CD14-positive monocyte (primary cell): ENCODE results near the gene PIP4K2A. TPM values are rescaled to one million over a fixed set of nuclear protein-coding genes. Genes with fewer than 3 reads are reported as not detected.

ENCODE experiments used
- DNase-seq, 3 donors: peaks; one replicate each; pipeline ENCODE4 v3.0.0-alpha.2; 2011 to 2022
- H2AFZ ChIP-seq: 2 replicates; pipeline ENCODE4 v1.6.0; 2012; ENCODE audit warnings: mild to moderate bottlenecking, low read depth, low read length, inconsistent platforms; ENCODE audit not compliant: insufficient read depth, poor library complexity, severe bottlenecking
- H3K27ac ChIP-seq, 2 donors: 1 replicate in 1 of 2; 2 replicates in 1 of 2; pipeline ENCODE4 v1.5.1; 2012 to 2013; ENCODE audit warnings: low read length in 2 of 2, control low read depth in 1 of 2, inconsistent platforms in 1 of 2, low read depth in 1 of 2, mild to moderate bottlenecking in 1 of 2
- H3K27me3 ChIP-seq, 2 donors: one replicate each; pipeline versions ENCODE4 v1.6.0 to v1.6.1; 2011 to 2013; ENCODE audit warnings: low read length in 2 of 2; ENCODE audit not compliant: control insufficient read depth in 2 of 2, insufficient read depth in 2 of 2
- H3K36me3 ChIP-seq, 2 donors: replicated peaks in 1 of 2; 1 replicate in 1 of 2; 2 replicates in 1 of 2; pipeline versions ENCODE4 v1.5.1 to v1.6.1; 2012 to 2013; ENCODE audit warnings: low read length in 2 of 2, control low read depth in 1 of 2, inconsistent platforms in 1 of 2, mild to moderate bottlenecking in 1 of 2; ENCODE audit not compliant: insufficient read depth in 2 of 2, control insufficient read depth in 1 of 2
- H3K4me1 ChIP-seq, 2 donors: 1 replicate in 1 of 2; 2 replicates in 1 of 2; pipeline versions ENCODE4 v1.5.1 to v1.6.1; 2012 to 2013; ENCODE audit warnings: low read length in 2 of 2, control low read depth in 1 of 2, inconsistent platforms in 1 of 2, mild to moderate bottlenecking in 1 of 2, moderate library complexity in 1 of 2; ENCODE audit not compliant: insufficient read depth in 2 of 2, control insufficient read depth in 1 of 2
- H3K4me2 ChIP-seq: replicated peaks from 2 replicates; pipeline ENCODE3; 2012; ENCODE audit warnings: low read length, moderate library complexity, mild to moderate bottlenecking; ENCODE audit not compliant: poor library complexity, severe bottlenecking; ENCODE audit errors: extremely low read depth
- H3K4me3 ChIP-seq, 3 experiments: fragments of 200-600 bp in 1 of 3; sonication (generic) in 1 of 3; replicated peaks in 1 of 3; 1 replicate in 2 of 3; 2 replicates in 1 of 3; pipeline ENCODE4 v1.5.1; 2011 to 2013; ENCODE audit warnings: low read length in 3 of 3, mild to moderate bottlenecking in 3 of 3, control low read depth in 2 of 3, low read depth in 2 of 3, inconsistent platforms in 1 of 3, moderate library complexity in 1 of 3
- H3K79me2 ChIP-seq: 2 replicates; pipeline ENCODE4 v1.6.0; 2012; ENCODE audit warnings: mild to moderate bottlenecking, control low read depth, inconsistent platforms, low read length, moderate library complexity; ENCODE audit not compliant: insufficient read depth
- H3K9ac ChIP-seq: 2 replicates; pipeline ENCODE4 v1.6.0; 2017; ENCODE audit warnings: low read length, mild to moderate bottlenecking; ENCODE audit not compliant: insufficient read depth, poor library complexity, severe bottlenecking
- H3K9me3 ChIP-seq, 2 donors: replicated peaks in 1 of 2; 1 replicate in 1 of 2; 2 replicates in 1 of 2; pipeline versions ENCODE4 v1.5.1 to v1.6.1; 2012 to 2013; ENCODE audit warnings: low read length in 2 of 2, control low read depth in 1 of 2; ENCODE audit not compliant: control insufficient read depth in 1 of 2, insufficient read depth in 1 of 2
- H4K20me1 ChIP-seq: 2 replicates; pipeline ENCODE4 v1.6.0; 2012; ENCODE audit warnings: mild to moderate bottlenecking, low read length, control low read depth, moderate library complexity; ENCODE audit not compliant: insufficient read depth
- H3K27ac Mint-ChIP-seq, 7 donors: one replicate each; pipeline ENCODE4 v1.8.0; 2020; ENCODE audit warnings: mild to moderate bottlenecking in 7 of 7, mixed read lengths in 7 of 7, moderate library complexity in 6 of 7, inconsistent platforms in 2 of 7
- H3K27me3 Mint-ChIP-seq, 3 donors: one replicate each; pipeline ENCODE4 v1.8.0; 2021 to 2022; ENCODE audit warnings: low read depth in 3 of 3, mild to moderate bottlenecking in 3 of 3, mixed read lengths in 3 of 3, moderate library complexity in 3 of 3, inconsistent platforms in 1 of 3
- H3K36me3 Mint-ChIP-seq, 2 donors: one replicate each; pipeline ENCODE4 v1.8.0; 2020; ENCODE audit warnings: mixed read lengths in 2 of 2, inconsistent platforms in 1 of 2, mild to moderate bottlenecking in 1 of 2
- H3K4me1 Mint-ChIP-seq: one replicate; pipeline ENCODE4 v1.8.0; 2020; ENCODE audit warnings: mild to moderate bottlenecking, mixed read lengths
- H3K4me3 Mint-ChIP-seq, 2 donors: one replicate each; pipeline ENCODE4 v1.8.0; 2020; ENCODE audit warnings: mild to moderate bottlenecking in 2 of 2, mixed read lengths in 2 of 2, moderate library complexity in 1 of 2
- H3K9me3 Mint-ChIP-seq, 7 donors: one replicate each; pipeline ENCODE4 v1.8.0; 2020 to 2022; ENCODE audit warnings: mixed read lengths in 7 of 7, mild to moderate bottlenecking in 6 of 7, moderate library complexity in 6 of 7, inconsistent platforms in 2 of 7
- WGBS: methylation state at CpG from one replicate; pipeline ENCODE4 v1.1.5; 2013; ENCODE audit warnings: missing lambda C conversion rate; ENCODE audit not compliant: insufficient coverage; 5-methylcytosine and 5-hydroxymethylcytosine counted together
- intact Hi-C, 2 donors: fragments of 100-400 bp; cut with micrococcal nuclease; formaldehyde crosslinking; loops; one replicate each; pipeline versions ENCODE4 v1.15.0 to v1.15.1; 2023
- polyA plus RNA-seq, 3 donors: library from polyadenylated mRNA; depleted of rRNA in 1 of 3; unstranded in 2 of 3; stranded (reverse) in 1 of 3; fragments of 300-500 nt in 2 of 3; fragments of >200 nt in 1 of 3; fragmentation: Illumina TruSeq in 2 of 3; gene quantifications; 1 replicate in 2 of 3; 2 replicates in 1 of 3; pipeline ENCODE4 v1.2.3, GENCODE V29; 2012 to 2021
- TF ChIP-seq, protein P1 (sequence below): fragments of 200-600 bp; IDR thresholded peaks from one replicate; pipeline ENCODE4 v1.8.0; 2022; ENCODE audit warnings: antibody characterized with exemption, mild to moderate bottlenecking

Gene PIP4K2A
- polyA plus RNA-seq, 3 donors: 9.7 to 33.7 (median 16.6) TPM

DNA sequence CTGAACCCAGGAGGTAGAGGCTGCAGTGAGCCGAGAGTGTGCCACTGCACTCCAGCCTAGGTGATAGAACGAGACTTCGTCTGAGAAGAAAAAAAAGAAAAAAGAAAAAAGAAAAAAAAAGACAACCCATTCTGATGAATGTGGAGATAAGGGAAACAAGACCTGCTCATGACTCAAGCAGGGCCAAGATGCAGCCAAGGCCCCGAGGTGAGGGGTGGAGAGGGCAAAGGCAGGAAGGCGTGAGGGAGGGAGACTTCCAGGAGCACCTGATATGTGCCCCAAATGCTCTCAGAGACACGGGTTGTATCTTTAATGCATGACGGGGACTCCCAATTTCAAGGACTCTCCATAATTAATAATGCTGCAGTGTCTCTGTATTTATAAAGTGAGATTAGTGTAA lies 134.6 kb downstream of the PIP4K2A start:
- Mint-ChIP-seq H3K27ac (peak overlapping the region in 3 of 7 donors; percentile 3 to 38 (median 18)), H3K27me3 (peaks cover 0 to 3% (median 2%) of the 10 kb centered on the region in 3 donors), H3K9me3 (no peaks in the 10 kb centered on the region), H3K4me3 (no peak overlapping the region), H3K36me3 (peaks cover 80 to 87% of the 10 kb centered on the region in 2 donors), H3K4me1 (peaks cover 14% of the 10 kb centered on the region)
- Histone ChIP-seq H3K4me3 (no peak overlapping the region), H3K9ac (no peak overlapping the region), H3K27me3 (no peaks in the 10 kb centered on the region), H3K9me3 (no peaks in the 10 kb centered on the region), H3K4me1 (peaks cover 7 to 13% of the 10 kb centered on the region in 2 donors), H4K20me1 (peaks cover 61% of the 10 kb centered on the region), H3K79me2 (no peaks in the 10 kb centered on the region), H3K36me3 (peaks cover 53 to 97% of the 10 kb centered on the region in 2 donors), H2AFZ (no peak overlapping the region), H3K27ac (no peak overlapping the region), H3K4me2 (no peak overlapping the region)
- TF ChIP-seq, protein P1, sequence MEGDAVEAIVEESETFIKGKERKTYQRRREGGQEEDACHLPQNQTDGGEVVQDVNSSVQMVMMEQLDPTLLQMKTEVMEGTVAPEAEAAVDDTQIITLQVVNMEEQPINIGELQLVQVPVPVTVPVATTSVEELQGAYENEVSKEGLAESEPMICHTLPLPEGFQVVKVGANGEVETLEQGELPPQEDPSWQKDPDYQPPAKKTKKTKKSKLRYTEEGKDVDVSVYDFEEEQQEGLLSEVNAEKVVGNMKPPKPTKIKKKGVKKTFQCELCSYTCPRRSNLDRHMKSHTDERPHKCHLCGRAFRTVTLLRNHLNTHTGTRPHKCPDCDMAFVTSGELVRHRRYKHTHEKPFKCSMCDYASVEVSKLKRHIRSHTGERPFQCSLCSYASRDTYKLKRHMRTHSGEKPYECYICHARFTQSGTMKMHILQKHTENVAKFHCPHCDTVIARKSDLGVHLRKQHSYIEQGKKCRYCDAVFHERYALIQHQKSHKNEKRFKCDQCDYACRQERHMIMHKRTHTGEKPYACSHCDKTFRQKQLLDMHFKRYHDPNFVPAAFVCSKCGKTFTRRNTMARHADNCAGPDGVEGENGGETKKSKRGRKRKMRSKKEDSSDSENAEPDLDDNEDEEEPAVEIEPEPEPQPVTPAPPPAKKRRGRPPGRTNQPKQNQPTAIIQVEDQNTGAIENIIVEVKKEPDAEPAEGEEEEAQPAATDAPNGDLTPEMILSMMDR: no peak
- whole genome bisulfite sequencing: 81% methylated on average over 4 of the region's 7 CpGs
- intact Hi-C loops: loop anchor here in 1 of 2 donors (10.0 kb wide), 1 partner anchor 405 kb away; no protein-coding TSS in a partner anchor
- no peak for DNase-seq

DNA sequence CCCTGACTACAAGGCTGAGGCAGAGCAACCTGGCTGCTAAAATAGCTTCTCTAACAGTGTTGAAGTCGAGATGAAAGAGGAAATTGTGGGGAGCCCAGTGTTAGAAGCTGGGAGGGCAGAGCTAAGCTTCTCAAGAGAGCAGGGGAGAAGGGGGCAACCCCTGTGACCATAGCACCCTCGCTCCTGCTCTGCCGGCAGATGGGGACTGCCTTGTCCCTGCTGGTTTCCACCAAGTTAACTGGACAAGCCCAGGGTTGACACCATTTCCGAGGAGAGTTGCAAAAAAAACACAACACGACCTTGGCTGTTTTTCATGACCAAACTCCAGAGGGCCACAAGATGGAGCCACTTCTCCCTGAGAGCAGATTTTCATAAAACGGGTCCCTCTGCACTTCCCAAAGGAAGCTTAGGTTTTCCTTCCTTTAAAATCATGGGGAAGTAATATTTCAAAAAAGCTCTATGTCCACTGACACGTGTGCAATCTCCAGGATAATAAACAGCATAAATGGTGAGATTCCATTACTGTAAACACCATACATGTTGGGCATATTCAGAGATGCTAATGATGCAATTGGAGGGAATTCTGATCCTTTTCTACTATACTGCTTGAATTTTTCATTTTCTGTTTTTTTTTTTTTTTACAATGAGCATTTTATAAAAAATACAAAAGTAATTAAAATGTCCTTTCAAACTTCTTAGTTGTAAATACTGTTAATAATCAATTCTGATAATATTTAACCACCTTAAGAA lies 140.4 kb downstream of the PIP4K2A start:
- peak in 1 of 3 donors; percentile 21 for DNase-seq
- H3K4me1 Mint-ChIP-seq: peaks cover 4% of the 10 kb centered on the region
- WGBS: 68% methylated on average over 5 of the region's 7 CpGs

More for the DNA sequence above, 140.4 kb downstream of the PIP4K2A start:
- Mint-ChIP-seq H3K4me3 (no peak overlapping the region), H3K27me3 (peaks cover 0 to 2% (median 0%) of the 10 kb centered on the region in 3 donors), H3K36me3 (peaks cover 79 to 88% of the 10 kb centered on the region in 2 donors), H3K27ac (peak overlapping the region in 4 of 7 donors; percentile 38 to 79 (median 57)), H3K9me3 (peaks cover 0 to 2% (median 0%) of the 10 kb centered on the region in 7 donors)
- Histone ChIP-seq H3K9ac (no peak overlapping the region), H3K9me3 (no peaks in the 10 kb centered on the region), H3K4me3 (no peak overlapping the region), H3K27me3 (no peaks in the 10 kb centered on the region), H3K27ac (peak overlapping the region in 1 of 2 donors; percentile 64), H2AFZ (no peak overlapping the region), H4K20me1 (peaks cover 40% of the 10 kb centered on the region), H3K4me1 (peaks cover 0 to 4% of the 10 kb centered on the region in 2 donors), H3K36me3 (peaks cover 66 to 95% of the 10 kb centered on the region in 2 donors), H3K4me2 (no peak overlapping the region), H3K79me2 (no peaks in the 10 kb centered on the region)
- TF ChIP-seq, protein P1: peak; percentile 68
- intact Hi-C loops: loop anchor here in 1 of 2 donors (10.0 kb wide), 1 partner anchor 411 kb away; no protein-coding TSS in a partner anchor
